Anterior cingulate cortex (tissue), 58 donors: ENCODE results near the gene XPOT.

ENCODE experiments used
- DNase-seq, 58 donors: peaks; one replicate each; lab custom pipeline; 2025; lab: John Stamatoyannopoulos, UW

The XPOT gene

GRCh38 chr12:64418209-64418608, 14.0 kb downstream of the XPOT start:
- no peak for DNase-seq

DNA sequence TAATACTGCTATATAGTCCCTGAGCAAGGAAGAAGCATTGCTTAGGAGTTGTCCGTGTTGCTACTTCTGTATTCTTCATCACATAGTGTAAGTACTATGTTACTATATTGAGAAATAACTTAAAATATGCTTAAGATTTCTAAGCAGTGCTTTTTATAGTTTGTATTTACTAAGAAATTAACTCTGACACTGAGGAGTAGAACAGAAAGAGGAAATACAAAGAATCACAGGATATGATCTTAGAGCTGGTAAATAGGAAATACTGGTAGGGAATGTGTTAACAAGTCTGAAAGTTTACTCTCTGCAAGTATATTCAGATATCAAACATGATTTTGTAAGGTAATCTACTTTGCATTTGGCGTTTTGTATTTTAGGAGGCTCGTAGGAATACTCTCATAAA, 15.5 kb downstream of the XPOT start:
- no peak for DNase-seq

DNA sequence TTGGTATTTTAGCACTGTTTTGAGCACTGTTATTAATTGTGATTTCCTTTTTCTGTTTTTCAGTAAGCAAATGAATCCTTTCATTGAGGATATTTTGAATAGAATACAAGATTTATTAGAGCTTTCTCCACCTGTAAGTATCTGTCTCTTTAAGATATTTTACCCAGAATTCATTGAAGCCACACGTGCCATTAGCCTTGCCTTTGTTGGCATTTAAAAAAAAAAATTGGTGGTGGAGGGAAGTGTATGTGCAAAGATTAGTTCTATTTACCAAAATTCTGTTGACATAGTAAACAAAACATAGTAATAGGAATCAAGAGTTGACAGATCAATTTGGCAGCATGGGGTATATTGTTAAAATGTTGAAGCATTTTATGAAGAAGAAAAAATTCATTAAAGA, 23.8 kb downstream of the XPOT start:
- no peak for DNase-seq

- no peak for DNase-seq
Measured at GRCh38 chr12:64428956-64429355, 24.8 kb downstream of the XPOT start.

DNA sequence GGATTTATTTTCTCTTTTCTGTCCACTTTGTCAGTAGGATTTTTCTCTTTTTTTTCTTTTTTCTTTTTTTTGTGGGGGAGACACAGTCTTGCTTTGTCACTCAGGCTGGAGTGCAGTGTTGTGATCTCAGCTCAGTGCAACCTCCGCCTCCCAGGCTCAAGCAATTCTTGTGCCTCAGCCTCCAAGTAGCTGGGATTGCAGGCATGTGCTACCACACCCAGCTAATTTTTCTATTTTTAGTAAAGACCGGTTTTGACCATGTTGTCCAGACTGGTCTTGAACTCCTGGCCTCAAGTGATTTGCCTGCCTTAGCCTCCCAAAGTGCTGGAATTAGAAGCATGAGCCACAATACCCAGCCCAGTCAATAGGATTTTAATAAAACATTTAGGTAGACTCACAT, 26.7 kb downstream of the XPOT start:
- DNase-seq, result no peak

DNA sequence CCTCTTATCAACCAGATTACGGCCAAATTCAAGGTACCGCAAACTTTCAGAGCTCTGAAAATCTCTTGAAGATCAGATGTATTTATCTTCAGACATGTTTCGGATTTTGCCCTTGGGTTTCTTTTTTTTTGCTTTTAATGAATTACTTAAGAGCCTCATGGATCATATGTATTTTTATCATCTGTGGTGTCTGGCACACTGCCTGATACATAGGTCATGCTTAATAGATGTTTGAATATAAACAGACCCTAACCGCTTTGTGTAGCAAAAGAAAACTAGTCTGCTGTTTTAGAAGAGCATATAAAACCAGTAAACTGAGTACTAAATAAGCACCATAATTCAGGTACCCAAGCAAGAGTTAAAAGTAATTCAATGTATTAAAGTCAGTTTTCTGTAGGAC, 27.6 kb downstream of the XPOT start:
- no peak for DNase-seq

- no peak for DNase-seq
Measured at GRCh38 chr12:64433915-64434314, 29.7 kb downstream of the XPOT start.

- DNase-seq, result no peak
Measured at GRCh38 chr12:64440100-64440499, 35.9 kb downstream of the XPOT start.

DNA sequence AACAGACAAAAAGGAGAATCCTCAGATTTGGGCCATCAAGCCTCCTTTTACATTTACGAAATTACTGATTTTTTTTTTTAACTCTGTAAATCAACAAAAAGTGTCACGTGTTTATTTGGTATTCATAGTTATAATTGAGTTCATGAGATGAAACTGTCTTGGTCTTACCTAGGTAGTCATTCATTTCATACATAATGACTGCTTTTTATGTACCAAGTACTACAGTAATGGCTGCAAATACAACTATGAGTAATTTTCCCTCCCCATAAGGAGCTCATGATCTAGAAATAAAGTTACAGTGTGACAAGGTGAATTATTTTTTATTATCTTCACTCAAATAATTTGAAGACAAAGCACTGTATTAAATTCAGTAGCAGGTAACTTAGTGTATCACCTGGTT, 41.3 kb downstream of the XPOT start:
- no peak for DNase-seq

GRCh38 chr12:64446295-64446694, 42.1 kb downstream of the XPOT start:
- DNase-seq, result no peak

DNA sequence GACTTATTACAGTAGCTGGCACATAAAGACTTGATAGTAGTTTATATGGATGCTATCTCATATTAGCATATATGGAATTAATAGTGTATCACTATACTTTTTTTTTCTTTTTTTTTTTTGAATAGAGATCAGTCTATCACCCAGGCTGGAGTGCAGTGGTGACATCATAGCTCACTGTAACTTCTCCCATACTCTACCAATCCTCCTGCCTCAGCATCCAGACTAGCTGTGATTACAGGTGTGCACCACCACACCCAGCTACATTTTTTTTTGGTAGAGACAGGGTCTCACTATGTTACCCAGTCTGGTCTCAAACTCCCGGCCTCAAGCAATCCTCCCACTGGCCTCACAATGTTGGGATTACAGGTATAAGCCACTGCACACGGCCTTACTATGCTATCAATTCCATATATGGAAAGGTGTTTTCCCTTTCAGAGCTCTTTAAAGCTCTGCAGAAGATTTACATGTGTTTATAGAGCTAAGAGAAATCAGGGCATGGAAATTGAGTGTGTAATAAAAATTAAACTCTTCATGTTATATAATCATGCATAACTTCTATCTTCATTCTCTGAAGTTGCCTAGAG, 46.0 kb downstream of the XPOT start:
- DNase-seq, result no peak

DNA sequence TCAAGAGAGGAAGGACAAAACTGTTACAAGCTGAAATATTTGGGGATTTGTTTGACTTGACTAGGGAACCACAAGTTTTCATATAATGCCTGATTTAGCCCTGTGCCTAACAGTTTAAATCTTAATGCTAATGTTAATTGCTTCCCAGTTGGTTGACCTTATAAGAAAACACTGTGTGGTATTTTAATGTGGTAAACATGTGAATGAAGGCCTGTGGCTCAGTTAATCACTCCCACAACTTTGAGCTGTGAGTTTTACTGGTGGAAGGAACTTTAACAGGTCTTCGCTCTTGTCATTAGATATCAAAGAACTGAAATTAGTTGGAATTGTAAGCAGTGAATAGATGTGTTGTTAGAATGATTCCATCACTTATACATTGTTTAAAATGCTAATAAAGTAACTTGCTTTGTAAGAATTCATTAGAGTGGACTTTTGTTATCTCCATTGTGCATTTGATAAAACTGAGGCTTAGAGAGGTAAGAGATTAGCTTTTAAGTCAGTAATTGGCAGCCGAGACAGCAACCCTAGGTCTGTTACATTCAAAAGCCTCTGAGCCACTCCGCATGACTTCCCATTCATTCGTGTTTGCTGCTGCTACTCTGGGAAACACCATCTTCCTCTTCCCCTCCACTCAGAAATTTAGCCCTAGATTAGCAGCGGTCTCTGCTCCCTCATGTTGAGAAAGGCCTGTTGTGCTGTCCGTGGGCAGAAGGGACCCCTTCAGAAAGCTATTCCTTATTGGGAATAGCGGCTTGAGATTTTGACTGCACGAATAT, 46.7 kb downstream of the XPOT start:
- peak in 9 of 58 donors; percentile 2 to 25 (median 9) for DNase-seq

DNA sequence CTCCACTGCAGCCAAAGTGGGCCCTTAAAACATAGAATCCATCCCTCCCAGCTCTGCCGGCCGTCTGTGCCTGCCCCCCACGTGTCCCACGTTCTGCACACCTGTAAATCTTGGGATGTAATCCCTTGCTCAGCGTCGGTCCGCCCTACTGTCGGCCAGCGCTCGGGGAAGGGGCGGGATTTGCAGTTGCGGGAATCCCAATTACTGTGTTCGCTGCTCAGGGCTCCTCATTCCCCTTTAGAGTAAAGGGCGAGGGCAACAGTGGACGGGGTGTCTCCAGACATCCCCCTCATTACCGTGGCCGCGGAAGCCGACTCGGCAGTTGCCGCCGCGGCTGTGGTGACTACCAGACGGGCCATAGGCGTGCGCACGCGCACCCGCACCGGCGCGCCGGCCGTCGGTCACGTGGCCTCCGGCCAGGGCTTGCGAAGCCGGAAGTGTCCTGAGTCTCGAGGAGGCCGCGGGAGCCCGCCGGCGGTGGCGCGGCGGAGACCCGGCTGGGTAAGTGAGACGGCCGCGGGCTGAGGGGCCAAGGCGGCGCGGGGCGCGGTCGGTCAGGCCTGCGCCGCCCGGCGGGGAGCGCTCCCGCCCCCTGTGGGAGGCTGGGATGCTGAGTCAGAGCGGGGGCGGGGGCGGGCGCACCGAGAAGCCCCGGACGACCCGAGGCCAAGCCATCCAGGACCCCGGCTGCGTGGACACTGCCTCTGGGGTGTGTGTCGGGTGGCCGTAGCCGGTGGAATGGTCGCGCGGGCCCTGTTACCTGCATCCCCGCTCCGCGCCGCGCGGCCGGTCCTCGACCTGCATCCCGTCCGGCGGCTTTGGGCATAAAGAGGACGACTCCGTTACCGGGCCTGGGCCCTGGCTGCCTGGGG, 47.7 kb downstream of the XPOT start, which contains the start of gene TBK1:
TBK1 (plus strand) TSS at position 434 of the 872 bp plus-strand sequence. CDS start 3,751 bp downstream, outside the sequence.
- peak in 57 of 58 donors; percentile 28 to 94 (median 85) for DNase-seq

DNA sequence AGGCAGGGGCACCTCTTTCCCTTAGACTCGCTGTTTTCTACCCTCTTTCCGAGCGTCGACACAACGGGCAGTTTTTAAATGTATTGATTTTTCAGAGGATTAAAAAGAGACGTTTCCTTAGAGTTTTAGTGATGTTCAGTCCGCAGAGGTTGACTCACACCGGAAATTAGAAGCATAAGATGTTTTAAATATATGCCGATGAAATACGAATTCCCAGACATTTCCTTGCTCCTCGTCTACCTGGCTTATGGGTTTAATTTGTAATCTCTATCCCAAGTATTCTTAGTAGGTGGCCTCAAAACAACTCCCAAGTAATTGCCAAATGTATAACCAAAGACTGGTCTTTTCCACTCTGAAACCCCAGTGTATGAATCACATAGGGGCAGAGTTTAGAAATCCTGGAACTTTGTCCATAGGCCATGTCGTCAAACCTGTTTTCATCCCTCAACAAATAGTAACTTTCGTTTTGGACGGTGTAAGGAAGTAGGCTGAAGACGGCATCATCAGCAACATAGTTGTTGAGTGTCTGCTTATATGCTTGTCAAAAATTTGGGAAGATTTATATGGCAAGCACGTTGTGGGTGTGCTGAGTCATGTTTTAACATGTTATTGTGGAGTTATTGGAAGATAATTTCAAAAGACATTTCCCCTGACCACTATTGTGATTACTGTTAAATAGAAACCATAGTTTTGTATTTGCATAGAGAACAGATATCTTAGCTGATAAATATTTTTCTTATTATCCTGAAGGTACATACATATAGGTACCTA, 48.6 kb downstream of the XPOT start:
- DNase-seq, result peak in 1 of 58 donors; percentile 32

DNA sequence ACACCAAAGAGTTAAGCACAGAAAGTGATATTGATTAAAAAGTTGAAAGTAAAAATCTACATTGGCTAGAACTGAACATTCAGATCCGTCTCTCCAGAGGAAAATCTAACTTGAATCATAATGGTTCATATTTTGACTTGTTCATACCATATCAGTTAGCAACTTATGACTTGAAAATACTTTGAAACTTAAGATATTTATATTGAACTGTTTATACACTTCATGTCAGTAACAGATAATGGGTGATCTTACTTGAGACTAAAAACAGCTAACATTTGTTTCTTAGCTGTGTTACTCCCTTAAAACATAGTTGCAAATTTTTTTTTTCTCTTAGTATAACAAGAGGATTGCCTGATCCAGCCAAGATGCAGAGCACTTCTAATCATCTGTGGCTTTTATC, 51.3 kb downstream of the XPOT start:
- no peak for DNase-seq

GRCh38 chr12:64456119-64456518, 51.9 kb downstream of the XPOT start:
- DNase-seq, result no peak

DNA sequence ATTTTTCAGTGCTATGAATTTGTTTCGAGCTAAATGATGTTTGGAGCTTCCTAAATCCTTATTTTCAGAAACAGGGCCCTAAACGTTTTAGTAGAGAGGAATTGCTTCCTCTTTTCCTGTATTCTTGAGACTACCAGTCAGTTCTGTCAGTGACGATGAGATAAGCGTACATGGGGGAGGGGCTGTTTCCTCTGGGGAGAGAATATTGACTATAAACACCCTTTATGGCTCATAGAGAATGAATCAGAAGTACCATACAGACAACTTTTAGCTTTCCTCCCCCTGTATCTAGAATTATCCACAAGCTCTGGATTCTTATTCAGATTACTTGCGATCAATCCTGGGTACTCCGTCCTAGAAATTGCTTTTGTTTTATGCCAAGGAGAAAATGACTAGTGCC, 52.8 kb downstream of the XPOT start:
- DNase-seq, result no peak

- no peak for DNase-seq
Measured at GRCh38 chr12:64457466-64457865, 53.3 kb downstream of the XPOT start.

DNA sequence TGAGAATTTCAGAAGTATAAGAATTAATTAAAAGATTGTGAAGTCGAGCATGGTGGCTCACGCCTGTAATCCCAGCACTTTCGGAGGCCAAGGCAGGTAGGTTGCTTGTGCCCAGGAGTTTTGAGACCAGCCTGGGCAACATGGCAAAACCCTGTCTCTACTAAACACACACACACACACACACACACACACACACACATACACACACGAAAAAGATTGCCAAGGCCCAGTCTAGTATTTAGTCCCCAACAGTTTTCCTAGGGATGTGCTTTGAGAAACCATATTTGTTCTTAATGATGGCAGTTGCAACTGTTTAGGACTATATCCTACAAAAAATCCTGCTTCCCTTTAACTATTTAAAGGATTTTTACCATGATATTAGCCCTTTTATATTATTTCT, 53.7 kb downstream of the XPOT start:
- no peak for DNase-seq

GRCh38 chr12:64459394-64459891, 55.3 kb downstream of the XPOT start:
- no peak for DNase-seq
